NCI-H1930 (cell line): ENCODE measurements around the gene AP1AR.

Experiments
- DNase-seq, 2 experiments: peaks; one replicate each; lab custom pipeline; 2025; lab: John Stamatoyannopoulos, UW

Gene AP1AR

GRCh38 chr4:112222219-112222955 is 9.2 kb upstream of the AP1AR start:
- DNase-seq, result no peak

- DNase-seq, result no peak
Observed at GRCh38 chr4:112225157-112225556, 6.4 kb upstream of the AP1AR start.

- DNase-seq, result peak; percentile 88 to 93
Observed at GRCh38 chr4:112230879-112231778, 458 bp upstream of the AP1AR start.

GRCh38 chr4:112234952-112235609 is 3.5 kb downstream of the AP1AR start:
- DNase-seq, result peak in 1 of 2 experiments; percentile 12

- no peak for DNase-seq
Observed at GRCh38 chr4:112236040-112236439, 4.5 kb downstream of the AP1AR start.

- no peak for DNase-seq
Observed at GRCh38 chr4:112238833-112239232, 7.2 kb downstream of the AP1AR start.

- DNase-seq, result no peak
Observed at GRCh38 chr4:112245383-112245782, 13.8 kb downstream of the AP1AR start.

GRCh38 chr4:112247021-112247420 is 15.4 kb downstream of the AP1AR start:
- no peak for DNase-seq

GRCh38 chr4:112251019-112251643 is 19.5 kb downstream of the AP1AR start:
- DNase-seq, result no peak

GRCh38 chr4:112252234-112252633 is 20.6 kb downstream of the AP1AR start:
- DNase-seq, result no peak

GRCh38 chr4:112253382-112254000 is 21.9 kb downstream of the AP1AR start:
- DNase-seq, result no peak

- DNase-seq, result no peak
Observed at GRCh38 chr4:112257098-112257497, 25.5 kb downstream of the AP1AR start.

- DNase-seq, result no peak
Observed at GRCh38 chr4:112266823-112267222, 35.2 kb downstream of the AP1AR start.

- DNase-seq, result no peak
Observed at GRCh38 chr4:112270051-112270450, 38.5 kb downstream of the AP1AR start.

GRCh38 chr4:112270640-112271421 is 39.2 kb downstream of the AP1AR start:
- no peak for DNase-seq

GRCh38 chr4:112272292-112272691 is 40.7 kb downstream of the AP1AR start:
- no peak for DNase-seq

GRCh38 chr4:112274959-112275358 is 43.4 kb downstream of the AP1AR start:
- no peak for DNase-seq

- no peak for DNase-seq
Observed at GRCh38 chr4:112276113-112276512, 44.5 kb downstream of the AP1AR start.

GRCh38 chr4:112277220-112277619 is 45.6 kb downstream of the AP1AR start:
- DNase-seq, result no peak

GRCh38 chr4:112277705-112278448 is 46.3 kb downstream of the AP1AR start:
- no peak for DNase-seq
